GM19328 (cell line): ENCODE data around the gene SLAMF6.
"Not testable (repeated sequence)": the region's sequence is repeated elsewhere in the genome, so short reads cannot be mapped to it uniquely, and the experiment has no call there.

Experiments
- ATAC-seq: cut with Tn5 transposase; IDR thresholded peaks from one replicate; pipeline ENCODE4 v1.9.1; 2021; ENCODE audit warnings: mild to moderate bottlenecking, moderate library complexity; ENCODE audit not compliant: unreplicated experiment

SLAMF6 gene

GRCh38 chr1:160544647-160545046 is 21.6 kb upstream of the SLAMF6 start:
- ATAC-seq = no peak

DNA sequence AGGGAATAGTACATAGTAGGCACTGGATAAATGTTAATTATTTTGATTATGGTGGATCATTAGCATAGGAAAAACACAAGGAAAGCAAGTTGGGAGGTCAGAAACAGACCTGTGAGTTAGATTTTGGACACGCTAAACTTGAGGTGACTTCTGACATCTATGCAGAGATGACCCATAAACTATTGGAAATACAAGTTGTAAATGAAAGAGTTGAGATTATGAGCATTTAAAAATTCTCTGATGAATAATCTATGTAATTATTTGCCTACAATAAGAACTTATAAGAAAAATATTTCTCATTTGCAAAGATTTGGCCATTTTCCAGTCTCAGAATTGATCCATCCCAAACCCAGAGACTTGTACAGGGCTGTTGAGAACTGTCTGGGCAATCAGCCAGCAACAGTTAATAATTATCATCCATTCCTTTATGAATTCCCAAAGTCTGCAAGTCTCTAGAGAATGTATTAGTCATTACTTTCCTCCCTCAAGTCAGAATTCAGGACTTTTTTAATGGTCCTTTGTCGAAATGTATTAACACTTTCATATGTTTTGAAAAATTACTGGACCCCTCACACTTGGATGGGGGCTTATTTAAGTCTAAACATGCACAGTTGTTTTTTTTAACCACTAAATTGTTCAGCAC is 19.4 kb upstream of the SLAMF6 start:
- no peak for ATAC-seq

- no peak for ATAC-seq
These were observed 18.7 kb upstream of the SLAMF6 start for GRCh38 chr1:160541622-160542302.

GRCh38 chr1:160540859-160541233 is 17.8 kb upstream of the SLAMF6 start:
- no peak for ATAC-seq

GRCh38 chr1:160539990-160540858 is 17.2 kb upstream of the SLAMF6 start:
- peak; percentile 95 for ATAC-seq

DNA sequence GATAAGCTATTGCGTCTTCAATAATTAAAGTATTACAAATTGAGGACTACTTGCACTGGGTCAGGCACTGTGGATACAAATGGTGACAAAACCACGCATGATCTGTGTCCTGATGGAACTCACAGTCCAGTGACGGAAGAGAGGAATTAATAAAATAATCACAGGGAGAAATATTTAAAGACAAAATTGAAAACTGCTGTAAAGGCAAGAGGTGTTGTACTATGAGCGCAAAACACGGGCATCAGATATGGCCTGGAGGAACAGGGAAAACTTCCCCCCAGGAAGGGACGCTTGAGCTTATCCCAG is 16.6 kb upstream of the SLAMF6 start:
- ATAC-seq = no peak

DNA sequence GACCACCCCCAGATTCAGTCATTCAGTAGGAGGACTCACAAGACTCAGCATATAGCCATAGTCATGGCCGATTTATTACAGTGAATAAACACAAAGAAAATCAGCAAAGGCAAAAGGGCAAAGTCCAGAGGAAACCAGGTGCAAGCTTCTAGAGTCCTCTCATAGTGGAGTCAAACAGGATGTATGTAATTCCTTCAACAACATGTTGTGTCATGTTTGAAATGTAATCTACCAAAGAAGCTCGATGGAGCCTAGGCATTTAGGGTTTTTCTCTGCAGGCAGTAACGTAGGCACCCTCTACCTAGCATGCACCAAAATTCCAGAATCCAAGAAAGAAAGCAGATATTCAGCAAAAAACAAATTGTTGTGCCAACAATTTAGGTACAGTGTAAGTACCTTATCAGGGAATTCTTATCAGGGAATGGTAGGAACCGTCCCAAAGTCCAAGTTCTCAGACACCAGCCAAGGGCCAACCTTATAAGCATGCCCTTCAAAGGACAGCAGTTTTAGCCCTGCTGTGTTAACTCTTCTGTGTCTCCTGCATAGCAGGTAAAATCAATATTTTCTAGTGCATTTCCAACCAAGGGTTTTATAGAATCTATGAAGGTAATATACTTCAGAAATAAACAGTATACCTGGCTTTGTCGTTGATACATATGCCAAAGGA is 16.1 kb upstream of the SLAMF6 start:
- no peak for ATAC-seq

GRCh38 chr1:160537714-160538665 is 14.9 kb upstream of the SLAMF6 start:
- ATAC-seq = no peak

DNA sequence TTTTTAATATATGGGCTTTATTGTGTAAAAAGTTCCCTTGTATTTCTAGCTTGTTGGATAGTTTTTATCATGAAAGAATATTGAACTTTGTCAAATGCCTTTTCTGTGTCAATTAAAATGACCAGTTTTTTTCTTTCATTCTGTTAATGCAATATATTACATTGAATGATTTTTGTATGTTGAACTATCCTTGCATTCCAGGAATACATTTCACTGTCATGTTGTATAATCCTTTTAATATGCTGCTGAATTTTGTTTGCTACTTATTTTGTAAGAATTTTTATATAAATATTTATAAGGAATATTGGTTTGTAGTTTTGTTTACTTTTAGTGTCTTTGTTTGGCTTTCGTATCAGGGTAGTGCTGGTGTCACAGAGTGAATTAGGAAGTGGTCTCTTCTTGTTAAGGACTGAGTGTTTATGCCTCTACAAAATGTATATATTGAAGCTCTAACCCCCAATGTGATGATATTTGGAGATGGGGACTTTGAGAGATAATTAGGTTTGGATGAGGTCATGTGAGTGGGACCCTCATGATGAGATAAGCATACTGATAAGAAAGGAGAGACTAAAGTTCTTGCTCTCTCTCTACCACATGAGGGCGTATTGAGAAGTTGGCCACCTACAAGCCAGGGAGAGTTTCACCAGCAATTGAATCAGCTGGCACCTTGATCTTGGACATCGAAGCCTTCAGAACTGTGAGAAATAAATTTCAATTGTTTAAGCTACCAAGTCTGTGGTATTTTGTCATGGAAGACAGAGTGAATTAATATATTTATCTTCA is 12.0 kb upstream of the SLAMF6 start:
- ATAC-seq = no peak

GRCh38 chr1:160532557-160532813 is 9.4 kb upstream of the SLAMF6 start:
- not testable (repeated sequence) for ATAC-seq

DNA sequence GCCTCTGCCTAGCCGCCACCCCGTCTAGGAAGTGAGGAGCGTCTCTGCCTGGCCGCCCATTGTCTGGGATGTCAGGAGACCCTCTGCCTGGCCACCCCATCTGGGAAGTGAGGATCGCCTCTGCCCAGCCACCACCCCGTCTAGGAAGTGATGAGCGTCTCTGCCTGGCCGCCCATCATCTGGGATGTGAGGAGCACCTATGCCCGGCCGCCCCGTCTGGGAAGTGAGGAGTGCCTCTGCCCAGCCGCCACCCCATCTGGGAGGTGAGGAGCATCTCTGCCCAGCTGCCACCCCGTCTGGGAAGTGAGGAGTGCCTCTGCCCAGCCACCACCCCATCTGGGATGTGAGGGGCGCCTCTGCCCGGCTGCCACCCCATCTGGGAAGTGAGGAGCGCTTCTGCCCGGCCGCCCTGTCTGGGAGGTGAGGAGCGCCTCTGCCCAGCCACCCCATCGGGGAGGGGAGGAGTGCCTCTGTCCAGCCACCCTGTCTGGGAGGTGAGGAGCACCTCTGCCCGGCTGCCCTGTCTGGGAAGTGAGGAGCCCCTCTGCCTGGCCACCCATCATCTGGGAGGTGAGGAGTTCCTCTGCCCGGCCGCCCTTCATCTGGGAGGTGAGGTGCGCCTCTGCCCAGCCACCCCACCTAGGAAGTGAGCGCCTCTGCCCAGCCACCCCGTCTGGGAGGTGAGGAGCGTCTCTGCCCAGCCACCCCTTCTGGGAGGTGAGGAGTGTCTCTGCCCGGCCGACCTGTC is 8.9 kb upstream of the SLAMF6 start:
- ATAC-seq = not testable (repeated sequence)

DNA sequence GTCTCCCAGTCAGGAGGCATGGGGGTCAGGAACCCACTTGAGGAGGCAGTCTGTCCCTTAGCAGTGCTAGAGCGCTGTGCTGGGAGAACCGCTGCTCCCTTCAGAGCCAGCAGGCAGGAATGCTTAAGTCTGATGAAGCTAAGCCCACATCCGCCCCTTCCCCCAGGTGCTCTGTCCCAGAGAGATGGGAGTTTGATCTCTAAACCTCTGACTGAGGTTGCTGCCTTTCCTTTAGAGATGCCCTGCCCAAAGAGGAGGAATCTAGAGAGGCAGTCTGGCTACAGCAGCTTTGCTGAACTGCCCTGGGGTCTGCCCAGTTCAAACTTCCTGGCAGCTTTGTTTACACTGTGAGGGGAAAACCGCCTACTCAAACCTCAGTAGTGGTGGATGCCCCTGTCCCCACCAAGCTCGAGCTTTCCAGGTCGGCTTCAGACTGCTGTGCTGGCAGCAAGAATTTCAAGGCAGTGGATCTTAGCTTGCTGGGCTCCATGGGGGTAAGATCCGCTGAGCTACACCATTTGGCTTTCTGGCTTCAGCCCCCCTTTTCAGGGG is 6.4 kb upstream of the SLAMF6 start:
- not testable (repeated sequence) for ATAC-seq

DNA sequence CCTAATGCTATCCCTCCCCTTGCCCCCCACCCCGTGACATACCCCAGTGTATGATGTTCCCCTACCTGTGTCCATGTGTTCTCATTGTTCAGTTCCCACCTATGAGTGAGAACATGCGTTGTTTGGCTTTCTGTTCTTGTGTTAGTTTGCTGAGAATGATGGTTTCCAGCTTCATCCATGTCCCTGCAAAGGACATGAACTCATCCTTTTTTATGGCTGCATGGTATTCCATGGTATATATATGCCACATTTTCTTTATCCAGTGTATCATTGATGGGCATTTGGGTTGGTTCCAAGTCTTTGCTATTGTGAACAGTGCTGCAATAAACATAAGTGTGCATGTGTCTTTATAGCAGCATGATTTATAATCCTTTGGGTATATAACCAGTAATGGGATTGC is 734 bp upstream of the SLAMF6 start:
- not testable (repeated sequence) for ATAC-seq

- no peak for ATAC-seq
These were observed 919 bp downstream of the SLAMF6 start for GRCh38 chr1:160522136-160522535.

- ATAC-seq = no peak
These were observed 1.5 kb downstream of the SLAMF6 start for GRCh38 chr1:160521554-160521953.

DNA sequence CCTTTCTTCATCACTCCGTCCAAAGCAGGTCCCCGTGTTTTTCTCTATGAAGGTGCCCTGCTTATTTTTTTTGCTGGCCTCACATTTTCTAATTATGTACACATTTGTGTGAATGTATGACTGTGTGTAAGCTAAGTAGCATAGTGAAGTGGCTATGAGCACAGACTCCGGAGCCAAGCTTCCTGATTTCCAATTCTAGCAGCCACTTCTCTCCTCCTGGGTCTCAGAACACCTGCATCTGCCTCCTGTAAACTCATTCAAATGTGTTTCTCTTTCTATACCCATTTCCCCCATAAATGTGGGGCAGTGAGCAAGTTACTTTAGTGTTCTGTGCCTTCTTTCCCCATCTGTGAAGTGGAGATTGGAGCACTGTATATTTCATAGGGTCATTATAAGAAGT is 2.1 kb downstream of the SLAMF6 start:
- no peak for ATAC-seq

- no peak for ATAC-seq
These were observed 2.5 kb downstream of the SLAMF6 start for GRCh38 chr1:160520582-160520981.

DNA sequence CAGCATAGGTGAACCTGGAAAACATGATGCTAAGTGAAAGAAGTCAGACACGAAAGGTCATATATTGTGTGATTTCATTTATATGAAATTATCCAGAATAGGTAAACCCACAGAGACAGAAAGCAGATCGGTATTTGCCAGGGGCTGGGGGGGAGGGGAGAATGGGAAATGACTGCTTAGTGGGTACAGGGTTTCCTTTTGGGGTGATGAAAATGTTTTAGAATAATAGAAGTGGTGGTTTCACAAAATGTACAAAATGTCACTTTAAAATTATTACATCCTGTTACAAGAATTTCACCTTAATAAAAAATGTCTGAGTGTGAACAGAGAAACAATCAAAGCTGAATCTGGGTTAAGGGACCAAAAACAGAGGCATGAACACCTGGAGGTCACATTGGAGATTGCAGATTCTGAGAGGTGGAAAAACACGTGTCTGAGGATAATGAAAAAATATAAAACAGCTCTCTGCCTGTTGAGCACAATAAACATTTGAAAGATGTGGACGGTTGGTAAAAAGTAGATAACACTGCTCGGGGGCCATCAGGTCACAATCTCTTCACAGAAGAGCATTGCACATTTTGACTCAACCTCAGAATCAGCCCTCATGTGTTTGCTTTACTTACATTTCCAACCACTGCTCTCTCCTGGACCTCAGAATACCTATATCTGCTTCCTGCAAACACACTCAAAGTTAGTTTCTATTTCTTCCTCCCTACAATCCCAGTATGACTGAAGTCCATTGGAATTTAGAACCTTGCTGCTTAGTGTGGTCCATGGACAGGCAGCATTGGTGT is 3.2 kb downstream of the SLAMF6 start:
- ATAC-seq = no peak
